ENCODE data around the gene PSMA2.

The PSMA2 gene

GRCh38 chr7:42931834-42932651 lies at the start of gene PSMA2, which contains the start of gene MRPL32:
TSS of gene PSMA2 (minus strand) at chr7:42932174. CDS start at chr7:42932158, 16 bp downstream.
TSS of gene MRPL32 (plus strand) at chr7:42932376. CDS start at chr7:42932387, 11 bp downstream.
- peak; percentile 95 for DNase-seq

- DNase-seq: no peak
Measured at GRCh38 chr7:42981601-42982000, 49.6 kb upstream of the PSMA2 start.

GRCh38 chr7:42980514-42980913 lies 48.5 kb upstream of the PSMA2 start:
- DNase-seq: no peak

GRCh38 chr7:42980084-42980483 lies 48.1 kb upstream of the PSMA2 start:
- no peak for DNase-seq

GRCh38 chr7:42978496-42978895 lies 46.5 kb upstream of the PSMA2 start:
- no peak for DNase-seq

- no peak for DNase-seq
Measured at GRCh38 chr7:42976371-42976770, 44.4 kb upstream of the PSMA2 start.

GRCh38 chr7:42972699-42973500 lies 40.9 kb upstream of the PSMA2 start:
- no peak for DNase-seq

GRCh38 chr7:42967391-42967790 lies 35.4 kb upstream of the PSMA2 start:
- DNase-seq: no peak

GRCh38 chr7:42964849-42965805 lies 33.2 kb upstream of the PSMA2 start:
- no peak for DNase-seq

GRCh38 chr7:42964293-42964692 lies 32.3 kb upstream of the PSMA2 start:
- no peak for DNase-seq

- DNase-seq: no peak
Measured at GRCh38 chr7:42961170-42961569, 29.2 kb upstream of the PSMA2 start.

- no peak for DNase-seq
Measured at GRCh38 chr7:42960762-42961161, 28.8 kb upstream of the PSMA2 start.

GRCh38 chr7:42959549-42959948 lies 27.6 kb upstream of the PSMA2 start:
- no peak for DNase-seq

GRCh38 chr7:42956062-42956461 lies 24.1 kb upstream of the PSMA2 start:
- DNase-seq: no peak

GRCh38 chr7:42953994-42954393 lies 22.0 kb upstream of the PSMA2 start:
- no peak for DNase-seq

- no peak for DNase-seq
Measured at GRCh38 chr7:42952328-42952727, 20.4 kb upstream of the PSMA2 start.

GRCh38 chr7:42950417-42950816 lies 18.4 kb upstream of the PSMA2 start:
- no peak for DNase-seq

- DNase-seq: no peak
Measured at GRCh38 chr7:42947521-42947920, 15.5 kb upstream of the PSMA2 start.

GRCh38 chr7:42946627-42946950 lies 14.6 kb upstream of the PSMA2 start:
- no peak for DNase-seq

- no peak for DNase-seq
Measured at GRCh38 chr7:42945821-42946626, 14.1 kb upstream of the PSMA2 start.

- DNase-seq: peak; percentile 49
Measured at GRCh38 chr7:42940985-42941847, 9.2 kb upstream of the PSMA2 start.

Data from NCI-H2081 treated with DMSO at 0.1 percent for 48 hours (cell line).